Sigmoid colon (tissue), 7 donors: Measurements from ENCODE around the gene FRA10AC1. TPM values are rescaled to one million over a fixed set of nuclear protein-coding genes. Genes with fewer than 3 reads are reported as not detected.

Source experiments
- DNase-seq: peaks from one replicate; pipeline ENCODE4 v3.0.0-alpha.2; 2019
- H3K27ac ChIP-seq, 4 donors: fragments of 200-600 bp; sonication (generic); one replicate each; pipeline ENCODE4 v1.5.1; 2016 to 2019; ENCODE audit warnings: mild to moderate bottlenecking in 1 of 4
- H3K27me3 ChIP-seq, 3 donors: fragments of 200-600 bp; sonication (generic); one replicate each; pipeline ENCODE4 v1.5.1; 2019; ENCODE audit warnings: mild to moderate bottlenecking in 1 of 3
- H3K36me3 ChIP-seq, 4 donors: fragments of 200-600 bp; sonication (generic); one replicate each; pipeline ENCODE4 v1.5.1; 2016 to 2019
- H3K4me1 ChIP-seq, 4 donors: fragments of 200-600 bp; sonication (generic); one replicate each; pipeline ENCODE4 v1.5.1; 2017 to 2019
- H3K4me3 ChIP-seq, 4 donors: fragments of 200-600 bp; sonication (generic); one replicate each; pipeline ENCODE4 v1.5.1; 2017 to 2019; ENCODE audit warnings: mild to moderate bottlenecking in 2 of 4, moderate library complexity in 1 of 4
- H3K9me3 ChIP-seq, 4 donors: fragments of 200-600 bp in 3 of 4; sonication (generic) in 3 of 4; one replicate each; pipeline versions ENCODE4 v1.5.1 to v1.6.1; 2013 to 2019
- CTCF ChIP-seq, 4 experiments: fragments of 450-650 bp in 3 of 4; fragments of 200-600 bp in 1 of 4; IDR thresholded peaks; one replicate each; pipeline ENCODE4 v1.5.1; 2016 to 2019; ENCODE audit warnings: antibody characterized with exemption in 4 of 4, mild to moderate bottlenecking in 3 of 4, moderate library complexity in 2 of 4
- EP300 ChIP-seq, 4 donors: sonication (generic); formaldehyde crosslinking; IDR thresholded peaks; one replicate each; pipeline ENCODE4 v1.6.1; 2017; ENCODE audit warnings: antibody characterized with exemption in 4 of 4
- POLR2A ChIP-seq, 2 donors: fragments of 450-650 bp; IDR thresholded peaks; one replicate each; pipeline ENCODE4 v1.6.1; 2016; ENCODE audit warnings: antibody characterized with exemption in 2 of 2, mild to moderate bottlenecking in 2 of 2, moderate library complexity in 2 of 2
- POLR2AphosphoS5 ChIP-seq, 4 donors: sonication (generic); formaldehyde crosslinking; IDR thresholded peaks; one replicate each; pipeline ENCODE4 v1.6.1; 2017; ENCODE audit warnings: antibody characterized with exemption in 4 of 4
- WGBS, 2 donors: extraction: QIAGEN DNeasy Blood & Tissue Kit; methylation state at CpG; one replicate each; pipeline ENCODE4 v1.1.7; 2013; 5-methylcytosine and 5-hydroxymethylcytosine counted together
- intact Hi-C: fragments of 100-400 bp; cut with DNase I; formaldehyde crosslinking; loops from one replicate; pipeline ENCODE4 v1.15.1; 2023
- polyA plus RNA-seq, 3 donors: library from polyadenylated mRNA; stranded (reverse); fragments of 200-250 nt; gene quantifications; one replicate each; pipeline ENCODE4 v1.2.3, GENCODE V29; 2013
- total RNA-seq, 4 donors: library from RNA; depleted of rRNA; stranded (reverse); fragments of >200 nt; gene quantifications; one replicate each; pipeline ENCODE4 v1.1.0, GENCODE V29; 2016
- donor health status: healthy with polysubstance abuse.
- donor health status: Bipolar disorder and iron deficiency.
- donor health status: healthy.

The FRA10AC1 gene
- total and polyA plus RNA-seq, 7 donors, result 4.2 to 23.5 (median 11.8) TPM

- Histone ChIP-seq H3K27me3 (no peaks in the 10 kb centered on the region), H3K27ac (no peak overlapping the region), H3K9me3 (no peaks in the 10 kb centered on the region), H3K4me1 (no peaks in the 10 kb centered on the region), H3K4me3 (no peak overlapping the region), H3K36me3 (no peaks in the 10 kb centered on the region)
- intact Hi-C loops, result no loop called here
- 66 to 80% methylated on average over 15 of the region's 15 CpGs for WGBS, 2 donors
- DNase-seq, result no peak
- no peak for TF ChIP-seq CTCF (IDR thresholded peaks at IDR 0.05)
- TF ChIP-seq EP300 (IDR thresholded peaks at IDR 0.05), result no peak
- no peak for TF ChIP-seq POLR2A (IDR thresholded peaks at IDR 0.05)
- TF ChIP-seq POLR2AphosphoS5 (IDR thresholded peaks at IDR 0.05), result no peak
Measured at GRCh38 chr10:93630625-93631557, 71.5 kb downstream of the FRA10AC1 start.

- Histone ChIP-seq H3K27ac (no peak overlapping the region), H3K9me3 (no peaks in the 10 kb centered on the region), H3K36me3 (no peaks in the 10 kb centered on the region), H3K4me1 (no peaks in the 10 kb centered on the region), H3K4me3 (no peak overlapping the region), H3K27me3 (no peaks in the 10 kb centered on the region)
- WGBS, 2 donors, result 73 to 75% methylated on average over 7 of the region's 7 CpGs
- TF ChIP-seq CTCF (IDR thresholded peaks at IDR 0.05), result no peak
- TF ChIP-seq EP300 (IDR thresholded peaks at IDR 0.05), result no peak
- TF ChIP-seq POLR2AphosphoS5 (IDR thresholded peaks at IDR 0.05), result no peak
- no peak for TF ChIP-seq POLR2A (IDR thresholded peaks at IDR 0.05)
- intact Hi-C loops, result no loop called here
- DNase-seq, result no peak
Measured at GRCh38 chr10:93629647-93630305, 72.6 kb downstream of the FRA10AC1 start.

GRCh38 chr10:93628858-93629257 lies 73.5 kb downstream of the FRA10AC1 start:
- Histone ChIP-seq H3K27me3 (no peaks in the 10 kb centered on the region), H3K27ac (no peak overlapping the region), H3K4me3 (no peak overlapping the region), H3K9me3 (no peaks in the 10 kb centered on the region), H3K36me3 (no peaks in the 10 kb centered on the region), H3K4me1 (no peaks in the 10 kb centered on the region)
- intact Hi-C loops, result no loop called here
- DNase-seq, result no peak
- TF ChIP-seq CTCF (IDR thresholded peaks at IDR 0.05) (no peak), POLR2A (IDR thresholded peaks at IDR 0.05) (no peak), EP300 (IDR thresholded peaks at IDR 0.05) (no peak), POLR2AphosphoS5 (IDR thresholded peaks at IDR 0.05) (no peak)
- WGBS, 2 donors, result 92 to 94% methylated on average over 4 of the region's 4 CpGs

- H3K36me3 ChIP-seq, result no peaks in the 10 kb centered on the region
- H3K4me1 ChIP-seq, result no peaks in the 10 kb centered on the region
- intact Hi-C loops, result no loop called here
- H3K27ac ChIP-seq, result no peak overlapping the region
- H3K4me3 ChIP-seq, result no peak overlapping the region
- no peak for TF ChIP-seq CTCF (IDR thresholded peaks at IDR 0.05)
- no peak for TF ChIP-seq EP300 (IDR thresholded peaks at IDR 0.05)
- no peak for TF ChIP-seq POLR2A (IDR thresholded peaks at IDR 0.05)
- no peak for TF ChIP-seq POLR2AphosphoS5 (IDR thresholded peaks at IDR 0.05)
- 92 to 93% methylated on average over 1 of the region's 1 CpG for WGBS, 2 donors
- no peak for DNase-seq
- H3K27me3 ChIP-seq, result no peaks in the 10 kb centered on the region
- H3K9me3 ChIP-seq, result no peaks in the 10 kb centered on the region
Measured at GRCh38 chr10:93622942-93623341, 79.5 kb downstream of the FRA10AC1 start.
